OCI-LY3 (cell line): ENCODE results near the gene RALBP1.

Experiments used
- H2AFZ ChIP-seq: fragments of 200-600, 300-600 bp; shearing (Covaris generic); 2 replicates; pipeline ENCODE4 v1.6.0; 2014; ENCODE audit warnings: antibody characterized with exemption, low read depth, low read length
- H3K27ac ChIP-seq: fragments of 200-600, 300-600 bp; sonication (generic); 2 replicates; pipeline ENCODE4 v1.5.1; 2014; ENCODE audit warnings: mild to moderate bottlenecking, low read length, moderate library complexity, mixed read lengths
- H3K27me3 ChIP-seq: fragments of 200-600, 300-600 bp; sonication (generic); 2 replicates; pipeline ENCODE4 v1.6.1; 2014; ENCODE audit warnings: low read depth, low read length, mixed read lengths
- H3K36me3 ChIP-seq: fragments of 200-600, 300-600 bp; sonication (generic); replicated peaks from 2 replicates; pipeline ENCODE3; 2014; ENCODE audit warnings: low read depth, low read length, mixed read lengths
- H3K4me1 ChIP-seq: fragments of 300-600, 200-600 bp; sonication (generic); 2 replicates; pipeline ENCODE4 v1.6.1; 2014; ENCODE audit warnings: low read length, mixed read lengths
- H3K4me2 ChIP-seq: fragments of 200-600, 300-600 bp; sonication (generic); 2 replicates; pipeline ENCODE4 v1.6.1; 2014; ENCODE audit warnings: low read length, mixed read lengths
- H3K4me3 ChIP-seq: fragments of 300-600, 200-600 bp; sonication (generic); 2 replicates; pipeline ENCODE4 v1.5.1; 2014; ENCODE audit warnings: antibody characterized with exemption, mild to moderate bottlenecking, low read length, moderate library complexity
- H3K79me2 ChIP-seq: fragments of 300-600, 200-600 bp; shearing (Covaris generic); 2 replicates; pipeline ENCODE4 v1.6.1; 2014; ENCODE audit warnings: mild to moderate bottlenecking, low read length, mixed read lengths
- H3K9ac ChIP-seq: fragments of 300-600, 200-600 bp; shearing (Covaris generic); 2 replicates; pipeline ENCODE4 v1.6.0; 2014; ENCODE audit warnings: mild to moderate bottlenecking, low read length, moderate library complexity
- H3K9me3 ChIP-seq: fragments of 200-600, 300-600 bp; shearing (Covaris generic); 2 replicates; pipeline ENCODE4 v1.6.1; 2014; ENCODE audit warnings: low read length, mixed read lengths; ENCODE audit not compliant: insufficient read depth
- H4K20me1 ChIP-seq: fragments of 200-600, 300-600 bp; sonication (generic); 2 replicates; pipeline ENCODE4 v1.6.1; 2016; ENCODE audit warnings: low read length, mixed read lengths; ENCODE audit not compliant: insufficient read depth
- CTCF ChIP-seq: fragments of 200-600, 300-600 bp; sonication (generic); IDR thresholded peaks from 2 replicates; pipeline ENCODE4 v1.5.1; 2014; ENCODE audit warnings: antibody characterized with exemption, low read length, low read depth
- EZH2phosphoT487 ChIP-seq: fragments of 200-600 bp; shearing (Covaris generic); IDR thresholded peaks from 2 replicates; pipeline ENCODE4 v1.6.1; 2018; ENCODE audit warnings: antibody characterized with exemption, mixed run types, low read depth

Gene RALBP1

GRCh38 chr18:9558387-9559064 is 83.2 kb downstream of the RALBP1 start:
- Histone ChIP-seq H3K9ac (no peak overlapping the region), H3K4me1 (no peaks in the 10 kb centered on the region), H2AFZ (no peak overlapping the region), H3K27ac (no peak overlapping the region), H3K9me3 (no peaks in the 10 kb centered on the region), H3K36me3 (peaks cover 42% of the 10 kb centered on the region), H3K27me3 (no peaks in the 10 kb centered on the region), H3K4me3 (no peak overlapping the region), H4K20me1 (no peaks in the 10 kb centered on the region), H3K4me2 (no peak overlapping the region), H3K79me2 (no peaks in the 10 kb centered on the region)
- no peak for TF ChIP-seq CTCF
- no peak for TF ChIP-seq EZH2phosphoT487

GRCh38 chr18:9559253-9559652 is 83.9 kb downstream of the RALBP1 start:
- Histone ChIP-seq H3K4me2 (no peak overlapping the region), H3K36me3 (peaks cover 38% of the 10 kb centered on the region), H3K9ac (no peak overlapping the region), H3K27ac (no peak overlapping the region), H3K9me3 (no peaks in the 10 kb centered on the region), H2AFZ (no peak overlapping the region), H4K20me1 (no peaks in the 10 kb centered on the region), H3K79me2 (no peaks in the 10 kb centered on the region), H3K27me3 (no peaks in the 10 kb centered on the region), H3K4me1 (no peaks in the 10 kb centered on the region), H3K4me3 (no peak overlapping the region)
- TF ChIP-seq EZH2phosphoT487, result no peak

DNA sequence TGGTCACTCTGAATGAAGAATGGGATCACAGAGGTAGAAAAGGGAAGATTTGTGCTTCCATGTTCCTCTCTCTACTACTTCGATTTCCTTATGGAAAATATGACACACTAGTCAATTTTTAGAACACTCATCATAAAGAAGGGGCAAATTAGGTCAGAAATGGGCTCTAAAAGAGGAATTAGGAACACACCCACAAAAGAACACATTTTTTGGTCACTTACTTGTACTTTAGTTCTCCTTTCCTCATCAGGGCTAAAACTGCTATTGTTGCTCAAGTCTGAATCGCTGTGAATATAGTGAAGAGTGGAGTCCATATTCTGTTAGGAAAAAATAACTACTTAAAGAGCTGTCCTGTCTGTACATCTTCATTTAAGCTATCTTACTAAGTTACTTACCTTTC is 86.4 kb downstream of the RALBP1 start:
- Histone ChIP-seq H3K27ac (no peak overlapping the region), H2AFZ (no peak overlapping the region), H3K9ac (no peak overlapping the region), H3K4me1 (no peaks in the 10 kb centered on the region), H3K9me3 (no peaks in the 10 kb centered on the region), H3K4me3 (no peak overlapping the region), H4K20me1 (no peaks in the 10 kb centered on the region), H3K27me3 (no peaks in the 10 kb centered on the region), H3K36me3 (peaks cover 29% of the 10 kb centered on the region), H3K79me2 (no peaks in the 10 kb centered on the region), H3K4me2 (no peak overlapping the region)
- no peak for TF ChIP-seq CTCF
- no peak for TF ChIP-seq EZH2phosphoT487

DNA sequence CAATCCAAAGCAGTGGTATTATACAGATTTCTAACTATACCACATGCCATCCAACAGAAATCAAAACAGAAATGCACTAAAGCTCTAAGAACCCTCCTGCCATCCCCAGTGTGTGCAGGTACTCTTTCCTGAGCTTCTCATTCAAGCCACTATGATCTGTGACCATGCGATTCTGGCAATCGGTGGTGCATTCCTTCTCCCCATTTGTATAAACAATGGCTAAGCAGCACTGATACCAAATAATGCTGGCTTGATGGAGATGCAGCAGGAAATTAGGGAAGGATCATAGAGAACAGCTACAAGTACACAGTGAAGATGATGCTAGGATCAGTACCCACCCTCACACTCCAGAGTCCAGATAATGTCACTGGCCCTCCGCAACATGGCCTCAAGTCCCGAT is 87.3 kb downstream of the RALBP1 start:
- Histone ChIP-seq H3K79me2 (no peaks in the 10 kb centered on the region), H3K4me2 (no peak overlapping the region), H3K9ac (no peak overlapping the region), H2AFZ (no peak overlapping the region), H3K9me3 (no peaks in the 10 kb centered on the region), H3K27ac (no peak overlapping the region), H3K4me3 (no peak overlapping the region), H3K36me3 (peaks cover 24% of the 10 kb centered on the region), H4K20me1 (no peaks in the 10 kb centered on the region), H3K27me3 (no peaks in the 10 kb centered on the region), H3K4me1 (no peaks in the 10 kb centered on the region)
- no peak for TF ChIP-seq EZH2phosphoT487
- no peak for TF ChIP-seq CTCF
